Fibroblast of skin of scalp (primary cell): ENCODE measurements around the gene PSMB8.
"Not testable (repeated sequence)": the region's sequence is repeated elsewhere in the genome, so short reads cannot be mapped to it uniquely, and the experiment has no call there.

ENCODE experiments used
- DNase-seq: peaks from one replicate; pipeline ENCODE4 v3.0.0-alpha.2; 2013

The PSMB8 gene

GRCh38 chr6:32836873-32837272 lies 7.0 kb downstream of the PSMB8 start:
- DNase-seq: no peak

GRCh38 chr6:32835167-32835893 lies 8.5 kb downstream of the PSMB8 start:
- DNase-seq: no peak

GRCh38 chr6:32833664-32834063 lies 10.2 kb downstream of the PSMB8 start:
- no peak for DNase-seq

- no peak for DNase-seq
Measured at GRCh38 chr6:32832535-32832934, 11.3 kb downstream of the PSMB8 start.

GRCh38 chr6:32830936-32831335 lies 12.9 kb downstream of the PSMB8 start:
- no peak for DNase-seq

GRCh38 chr6:32830017-32830416 lies 13.8 kb downstream of the PSMB8 start:
- no peak for DNase-seq

GRCh38 chr6:32829495-32829894 lies 14.4 kb downstream of the PSMB8 start:
- no peak for DNase-seq

- DNase-seq: no peak
Measured at GRCh38 chr6:32827025-32827424, 16.8 kb downstream of the PSMB8 start.

GRCh38 chr6:32825966-32826365 lies 17.9 kb downstream of the PSMB8 start:
- peak; percentile 54 for DNase-seq

GRCh38 chr6:32819729-32820128 lies 24.1 kb downstream of the PSMB8 start:
- DNase-seq: peak; percentile 68

- no peak for DNase-seq
Measured at GRCh38 chr6:32818867-32819266, 25.0 kb downstream of the PSMB8 start.

- DNase-seq: no peak
Measured at GRCh38 chr6:32816746-32817204, 27.1 kb downstream of the PSMB8 start, which contains the start of gene HLA-DOB. HLA-DOB (minus strand) TSS chr6:32817002; CDS start chr6:32816951, 51 bp downstream.

- no peak for DNase-seq
Measured at GRCh38 chr6:32815996-32816395, 27.9 kb downstream of the PSMB8 start.

- peak; percentile 51 for DNase-seq
Measured at GRCh38 chr6:32815115-32815514, 28.7 kb downstream of the PSMB8 start.

- DNase-seq: no peak
Measured at GRCh38 chr6:32814145-32814544, 29.7 kb downstream of the PSMB8 start.

GRCh38 chr6:32809171-32809570 lies 34.7 kb downstream of the PSMB8 start:
- DNase-seq: no peak

GRCh38 chr6:32807020-32807580 lies 36.7 kb downstream of the PSMB8 start:
- DNase-seq: no peak

GRCh38 chr6:32805404-32805803 lies 38.4 kb downstream of the PSMB8 start:
- not testable (repeated sequence) for DNase-seq

- no peak for DNase-seq
Measured at GRCh38 chr6:32803416-32803815, 40.4 kb downstream of the PSMB8 start.

GRCh38 chr6:32799740-32800139 lies 44.1 kb downstream of the PSMB8 start:
- DNase-seq: no peak

GRCh38 chr6:32799168-32799567 lies 44.7 kb downstream of the PSMB8 start:
- DNase-seq: no peak

GRCh38 chr6:32796848-32797776 lies 46.7 kb downstream of the PSMB8 start:
- DNase-seq: peak; percentile 61

GRCh38 chr6:32794510-32794909 lies 49.3 kb downstream of the PSMB8 start:
- no peak for DNase-seq
